ENCODE results near the gene ZBTB40.

ZBTB40 gene

GRCh38 chr1:22488319-22488718, 36.7 kb downstream of the ZBTB40 start:
- Histone ChIP-seq H3K4me1 (ENCODE audit: control insufficient read depth, insufficient read depth, low read length) (peaks cover 12% of the 10 kb centered on the region), H3K9me3 (ENCODE audit: control insufficient read depth, low read length) (no peaks in the 10 kb centered on the region), H3K4me3 (ENCODE audit: insufficient read depth, low read depth, low read length) (no peak overlapping the region), H3K36me3 (ENCODE audit: control insufficient read depth, insufficient read depth, low read length) (no peaks in the 10 kb centered on the region), H3K27ac (ENCODE audit: insufficient read depth, low read depth, low read length, poor library complexity, severe bottlenecking) (no peak overlapping the region), H3K27me3 (ENCODE audit: control insufficient read depth, insufficient read depth, low read length, poor library complexity, severe bottlenecking) (no peaks in the 10 kb centered on the region)
- 85 to 93% methylated on average over 5 of the region's 5 CpGs for WGBS, 2 experiments

- no peak overlapping the region for H3K4me3 ChIP-seq (ENCODE audit: insufficient read depth, low read depth, low read length)
- H3K4me1 ChIP-seq (ENCODE audit: control insufficient read depth, insufficient read depth, low read length): peaks cover 12% of the 10 kb centered on the region
- H3K9me3 ChIP-seq (ENCODE audit: control insufficient read depth, low read length): no peaks in the 10 kb centered on the region
- 92 to 95% methylated on average over 4 to 5 of the region's 6 CpGs for WGBS, 2 experiments
- no peak overlapping the region for H3K27ac ChIP-seq (ENCODE audit: insufficient read depth, low read depth, low read length, poor library complexity, severe bottlenecking)
- H3K36me3 ChIP-seq (ENCODE audit: control insufficient read depth, insufficient read depth, low read length): no peaks in the 10 kb centered on the region
- no peaks in the 10 kb centered on the region for H3K27me3 ChIP-seq (ENCODE audit: control insufficient read depth, insufficient read depth, low read length, poor library complexity, severe bottlenecking)
Measured at GRCh38 chr1:22489278-22489677, 37.6 kb downstream of the ZBTB40 start.

- WGBS, 2 experiments: 94% methylated on average over 6 of the region's 6 CpGs
Measured at GRCh38 chr1:22489823-22490222, 38.2 kb downstream of the ZBTB40 start.

GRCh38 chr1:22490309-22490708, 38.7 kb downstream of the ZBTB40 start:
- no peak overlapping the region for H3K27ac ChIP-seq (ENCODE audit: insufficient read depth, low read depth, low read length, poor library complexity, severe bottlenecking)
- H3K27me3 ChIP-seq (ENCODE audit: control insufficient read depth, insufficient read depth, low read length, poor library complexity, severe bottlenecking): no peaks in the 10 kb centered on the region
- H3K9me3 ChIP-seq (ENCODE audit: control insufficient read depth, low read length): no peaks in the 10 kb centered on the region
- H3K36me3 ChIP-seq (ENCODE audit: control insufficient read depth, insufficient read depth, low read length): no peaks in the 10 kb centered on the region
- H3K4me3 ChIP-seq (ENCODE audit: insufficient read depth, low read depth, low read length): no peak overlapping the region
- 47 to 62% methylated on average over 2 of the region's 2 CpGs for WGBS, 2 experiments
- H3K4me1 ChIP-seq (ENCODE audit: control insufficient read depth, insufficient read depth, low read length): peaks cover 12% of the 10 kb centered on the region

More at GRCh38 chr1:22489823-22490222, 38.2 kb downstream of the ZBTB40 start:
- H3K4me1 ChIP-seq (ENCODE audit: control insufficient read depth, insufficient read depth, low read length): peaks cover 12% of the 10 kb centered on the region
- no peaks in the 10 kb centered on the region for H3K27me3 ChIP-seq (ENCODE audit: control insufficient read depth, insufficient read depth, low read length, poor library complexity, severe bottlenecking)
- no peak overlapping the region for H3K27ac ChIP-seq (ENCODE audit: insufficient read depth, low read depth, low read length, poor library complexity, severe bottlenecking)
- H3K36me3 ChIP-seq (ENCODE audit: control insufficient read depth, insufficient read depth, low read length): no peaks in the 10 kb centered on the region
- no peaks in the 10 kb centered on the region for H3K9me3 ChIP-seq (ENCODE audit: control insufficient read depth, low read length)
- no peak overlapping the region for H3K4me3 ChIP-seq (ENCODE audit: insufficient read depth, low read depth, low read length)

- Histone ChIP-seq H3K27ac (ENCODE audit: insufficient read depth, low read depth, low read length, poor library complexity, severe bottlenecking) (no peak overlapping the region), H3K4me1 (ENCODE audit: control insufficient read depth, insufficient read depth, low read length) (peaks cover 12% of the 10 kb centered on the region), H3K4me3 (ENCODE audit: insufficient read depth, low read depth, low read length) (no peak overlapping the region), H3K27me3 (ENCODE audit: control insufficient read depth, insufficient read depth, low read length, poor library complexity, severe bottlenecking) (no peaks in the 10 kb centered on the region), H3K36me3 (ENCODE audit: control insufficient read depth, insufficient read depth, low read length) (no peaks in the 10 kb centered on the region), H3K9me3 (ENCODE audit: control insufficient read depth, low read length) (no peaks in the 10 kb centered on the region)
- WGBS, 2 experiments: 93 to 97% methylated on average over 7 of the region's 10 CpGs
Measured at GRCh38 chr1:22491995-22492715, 40.5 kb downstream of the ZBTB40 start.

GRCh38 chr1:22494144-22494543, 42.5 kb downstream of the ZBTB40 start:
- no peaks in the 10 kb centered on the region for H3K36me3 ChIP-seq (ENCODE audit: control insufficient read depth, insufficient read depth, low read length)
- H3K4me3 ChIP-seq (ENCODE audit: insufficient read depth, low read depth, low read length): no peak overlapping the region
- H3K4me1 ChIP-seq (ENCODE audit: control insufficient read depth, insufficient read depth, low read length): no peaks in the 10 kb centered on the region
- no peak overlapping the region for H3K27ac ChIP-seq (ENCODE audit: insufficient read depth, low read depth, low read length, poor library complexity, severe bottlenecking)
- H3K27me3 ChIP-seq (ENCODE audit: control insufficient read depth, insufficient read depth, low read length, poor library complexity, severe bottlenecking): no peaks in the 10 kb centered on the region
- no peaks in the 10 kb centered on the region for H3K9me3 ChIP-seq (ENCODE audit: control insufficient read depth, low read length)
- WGBS, 2 experiments: 92 to 95% methylated on average over 2 of the region's 2 CpGs

GRCh38 chr1:22494943-22495579, 43.4 kb downstream of the ZBTB40 start:
- H3K27me3 ChIP-seq (ENCODE audit: control insufficient read depth, insufficient read depth, low read length, poor library complexity, severe bottlenecking): no peaks in the 10 kb centered on the region
- 95% methylated on average over 6 of the region's 6 CpGs for WGBS, 2 experiments
- no peak overlapping the region for H3K27ac ChIP-seq (ENCODE audit: insufficient read depth, low read depth, low read length, poor library complexity, severe bottlenecking)
- no peaks in the 10 kb centered on the region for H3K4me1 ChIP-seq (ENCODE audit: control insufficient read depth, insufficient read depth, low read length)
- H3K4me3 ChIP-seq (ENCODE audit: insufficient read depth, low read depth, low read length): no peak overlapping the region
- H3K9me3 ChIP-seq (ENCODE audit: control insufficient read depth, low read length): no peaks in the 10 kb centered on the region
- H3K36me3 ChIP-seq (ENCODE audit: control insufficient read depth, insufficient read depth, low read length): no peaks in the 10 kb centered on the region

- 96% methylated on average over 7 of the region's 7 CpGs for WGBS, 2 experiments
- Histone ChIP-seq H3K4me1 (ENCODE audit: control insufficient read depth, insufficient read depth, low read length) (no peaks in the 10 kb centered on the region), H3K9me3 (ENCODE audit: control insufficient read depth, low read length) (no peaks in the 10 kb centered on the region), H3K36me3 (ENCODE audit: control insufficient read depth, insufficient read depth, low read length) (no peaks in the 10 kb centered on the region), H3K27ac (ENCODE audit: insufficient read depth, low read depth, low read length, poor library complexity, severe bottlenecking) (no peak overlapping the region), H3K27me3 (ENCODE audit: control insufficient read depth, insufficient read depth, low read length, poor library complexity, severe bottlenecking) (no peaks in the 10 kb centered on the region), H3K4me3 (ENCODE audit: insufficient read depth, low read depth, low read length) (no peak overlapping the region)
Measured at GRCh38 chr1:22496536-22497160, 45.0 kb downstream of the ZBTB40 start.

- H3K27ac ChIP-seq (ENCODE audit: insufficient read depth, low read depth, low read length, poor library complexity, severe bottlenecking): no peak overlapping the region
- no peaks in the 10 kb centered on the region for H3K27me3 ChIP-seq (ENCODE audit: control insufficient read depth, insufficient read depth, low read length, poor library complexity, severe bottlenecking)
- no peak overlapping the region for H3K4me3 ChIP-seq (ENCODE audit: insufficient read depth, low read depth, low read length)
- H3K36me3 ChIP-seq (ENCODE audit: control insufficient read depth, insufficient read depth, low read length): no peaks in the 10 kb centered on the region
- 86 to 94% methylated on average over 2 of the region's 2 CpGs for WGBS, 2 experiments
- no peaks in the 10 kb centered on the region for H3K9me3 ChIP-seq (ENCODE audit: control insufficient read depth, low read length)
- H3K4me1 ChIP-seq (ENCODE audit: control insufficient read depth, insufficient read depth, low read length): no peaks in the 10 kb centered on the region
Measured at GRCh38 chr1:22498463-22498862, 46.8 kb downstream of the ZBTB40 start.

- Histone ChIP-seq H3K4me3 (ENCODE audit: insufficient read depth, low read depth, low read length) (no peak overlapping the region), H3K4me1 (ENCODE audit: control insufficient read depth, insufficient read depth, low read length) (no peaks in the 10 kb centered on the region), H3K9me3 (ENCODE audit: control insufficient read depth, low read length) (no peaks in the 10 kb centered on the region), H3K27ac (ENCODE audit: insufficient read depth, low read depth, low read length, poor library complexity, severe bottlenecking) (no peak overlapping the region), H3K36me3 (ENCODE audit: control insufficient read depth, insufficient read depth, low read length) (no peaks in the 10 kb centered on the region), H3K27me3 (ENCODE audit: control insufficient read depth, insufficient read depth, low read length, poor library complexity, severe bottlenecking) (no peaks in the 10 kb centered on the region)
- WGBS, 2 experiments: 66 to 72% methylated on average over 4 of the region's 4 CpGs
Measured at GRCh38 chr1:22500058-22500457, 48.4 kb downstream of the ZBTB40 start.
